ENCODE results near the gene EML6.

GRCh38 chr2:54834721-54835120, 111.3 kb downstream of the EML6 start:
- no peak for TF ChIP-seq CTCF (IDR thresholded peaks at IDR 0.05 in 2 of 3, conservative IDR thresholded peaks at IDR 0.05 in 1 of 3; ENCODE audit: control insufficient read depth in 2 of 3, extremely low read depth in 1 of 3, insufficient read depth in 1 of 3, low read depth in 3 of 3, low read length in 3 of 3)
- no peak for TF ChIP-seq POLR2AphosphoS5 (IDR thresholded peaks at IDR 0.05; ENCODE audit: low read length)
- no peak for TF ChIP-seq YBX1 (IDR thresholded peaks at IDR 0.05)
- no peak for TF ChIP-seq EZH2 (IDR thresholded peaks at IDR 0.05; ENCODE audit: borderline replicate concordance, control insufficient read depth, low read depth, low read length)
- no peak for TF ChIP-seq USF2 (IDR thresholded peaks at IDR 0.05; ENCODE audit: borderline replicate concordance, low read depth, low read length)
- no peak for TF ChIP-seq CBX5 (IDR thresholded peaks at IDR 0.05; ENCODE audit: low read depth)
- no peak for TF ChIP-seq MYC (IDR thresholded peaks at IDR 0.05; ENCODE audit: insufficient read depth, insufficient read length, insufficient replicate concordance, low read length, severe bottlenecking)
- no peak for TF ChIP-seq DPF2 (IDR thresholded peaks at IDR 0.05)
- TF ChIP-seq JUND (IDR thresholded peaks at IDR 0.05; ENCODE audit: low read depth, low read length): no peak
- TF ChIP-seq FOS (IDR thresholded peaks at IDR 0.05; ENCODE audit: borderline replicate concordance, extremely low read depth, insufficient read length): no peak
- no peak for TF ChIP-seq SP1 (IDR thresholded peaks at IDR 0.05; ENCODE audit: low read depth, low read length)
- no peak for TF ChIP-seq KDM1A (IDR thresholded peaks at IDR 0.05; ENCODE audit: borderline replicate concordance)

Data from GM12878 (cell line).